ENCODE results near the gene XAGE3.

DNA sequence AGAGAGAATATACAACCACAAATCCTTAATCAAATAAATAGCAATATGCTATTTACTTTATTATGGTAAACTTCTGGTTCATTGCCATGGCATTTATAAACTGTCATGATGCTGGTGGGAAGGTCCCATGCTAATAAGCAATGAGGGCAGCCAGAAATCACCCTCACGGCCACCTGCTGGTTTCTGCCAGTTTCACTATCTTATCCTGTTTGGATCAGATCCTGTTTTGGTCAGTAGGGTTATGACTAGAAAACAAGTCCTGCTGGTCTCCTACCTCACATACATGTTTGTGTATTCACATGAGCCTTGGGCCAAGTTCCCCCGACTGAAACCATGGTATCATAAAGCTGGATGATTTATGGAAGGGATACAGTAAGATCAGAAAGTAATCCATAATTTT, 28.7 kb downstream of the XAGE3 start:
- TF ChIP-seq, protein P1, sequence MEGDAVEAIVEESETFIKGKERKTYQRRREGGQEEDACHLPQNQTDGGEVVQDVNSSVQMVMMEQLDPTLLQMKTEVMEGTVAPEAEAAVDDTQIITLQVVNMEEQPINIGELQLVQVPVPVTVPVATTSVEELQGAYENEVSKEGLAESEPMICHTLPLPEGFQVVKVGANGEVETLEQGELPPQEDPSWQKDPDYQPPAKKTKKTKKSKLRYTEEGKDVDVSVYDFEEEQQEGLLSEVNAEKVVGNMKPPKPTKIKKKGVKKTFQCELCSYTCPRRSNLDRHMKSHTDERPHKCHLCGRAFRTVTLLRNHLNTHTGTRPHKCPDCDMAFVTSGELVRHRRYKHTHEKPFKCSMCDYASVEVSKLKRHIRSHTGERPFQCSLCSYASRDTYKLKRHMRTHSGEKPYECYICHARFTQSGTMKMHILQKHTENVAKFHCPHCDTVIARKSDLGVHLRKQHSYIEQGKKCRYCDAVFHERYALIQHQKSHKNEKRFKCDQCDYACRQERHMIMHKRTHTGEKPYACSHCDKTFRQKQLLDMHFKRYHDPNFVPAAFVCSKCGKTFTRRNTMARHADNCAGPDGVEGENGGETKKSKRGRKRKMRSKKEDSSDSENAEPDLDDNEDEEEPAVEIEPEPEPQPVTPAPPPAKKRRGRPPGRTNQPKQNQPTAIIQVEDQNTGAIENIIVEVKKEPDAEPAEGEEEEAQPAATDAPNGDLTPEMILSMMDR (optimal IDR thresholded peaks at IDR 0.05 in 1 of 3, IDR thresholded peaks at IDR 0.05 in 1 of 3, conservative IDR thresholded peaks at IDR 0.05 in 1 of 3; ENCODE audit: extremely low read depth in 1 of 3, insufficient read depth in 2 of 3, low read length in 3 of 3), result no peak
- no peak for TF ChIP-seq EZH2 (IDR thresholded peaks at IDR 0.05; ENCODE audit: low read length)
